ENCODE data around the gene ACOXL. TPM values are rescaled to one million over a fixed set of nuclear protein-coding genes. Genes with fewer than 3 reads are reported as not detected.
"Not testable (repeated sequence)": the region's sequence is repeated elsewhere in the genome, so short reads cannot be mapped to it uniquely, and the experiment has no call there.

ACOXL gene
- total RNA-seq, 1 donor: under 0.01 TPM

GRCh38 chr2:110852541-110853263, 120.3 kb downstream of the ACOXL start:
- peak in 2 of 3 donors; percentile 50 to 58 for DNase-seq (ENCODE audit: low read depth in 2 of 3, low spot score in 2 of 3)

GRCh38 chr2:110853516-110853915, 121.1 kb downstream of the ACOXL start:
- DNase-seq (ENCODE audit: low read depth in 2 of 3, low spot score in 2 of 3): peak in 1 of 3 donors; percentile 46

- no peak for DNase-seq (ENCODE audit: low read depth in 2 of 3, low spot score in 2 of 3)
Observed at GRCh38 chr2:110853948-110854347, 121.6 kb downstream of the ACOXL start.

GRCh38 chr2:110854355-110855081, 122.1 kb downstream of the ACOXL start:
- DNase-seq (ENCODE audit: low read depth in 2 of 3, low spot score in 2 of 3): no peak

- not testable (repeated sequence) for DNase-seq (ENCODE audit: low read depth in 2 of 3, low spot score in 2 of 3)
Observed at GRCh38 chr2:110855841-110856240, 123.5 kb downstream of the ACOXL start.

GRCh38 chr2:110858135-110858725, 125.9 kb downstream of the ACOXL start:
- DNase-seq (ENCODE audit: low read depth in 2 of 3, low spot score in 2 of 3): peak in 1 of 3 donors; percentile 53

GRCh38 chr2:110858993-110859701, 126.8 kb downstream of the ACOXL start:
- DNase-seq (ENCODE audit: low read depth in 2 of 3, low spot score in 2 of 3): no peak

GRCh38 chr2:110860630-110861029, 128.3 kb downstream of the ACOXL start:
- no peak for DNase-seq (ENCODE audit: low read depth in 2 of 3, low spot score in 2 of 3)

- no peak for DNase-seq (ENCODE audit: low read depth in 2 of 3, low spot score in 2 of 3)
Observed at GRCh38 chr2:110861616-110862260, 129.4 kb downstream of the ACOXL start.

- DNase-seq (ENCODE audit: low read depth in 2 of 3, low spot score in 2 of 3): no peak
Observed at GRCh38 chr2:110863726-110864125, 131.4 kb downstream of the ACOXL start.

GRCh38 chr2:110864176-110864575, 131.8 kb downstream of the ACOXL start:
- DNase-seq (ENCODE audit: low read depth in 2 of 3, low spot score in 2 of 3): no peak

GRCh38 chr2:110864731-110865130, 132.4 kb downstream of the ACOXL start:
- DNase-seq (ENCODE audit: low read depth in 2 of 3, low spot score in 2 of 3): no peak

GRCh38 chr2:110865188-110865587, 132.8 kb downstream of the ACOXL start:
- DNase-seq (ENCODE audit: low read depth in 2 of 3, low spot score in 2 of 3): no peak

- no peak for DNase-seq (ENCODE audit: low read depth in 2 of 3, low spot score in 2 of 3)
Observed at GRCh38 chr2:110866045-110866444, 133.7 kb downstream of the ACOXL start.

GRCh38 chr2:110866466-110866865, 134.1 kb downstream of the ACOXL start:
- no peak for DNase-seq (ENCODE audit: low read depth in 2 of 3, low spot score in 2 of 3)

- DNase-seq (ENCODE audit: low read depth in 2 of 3, low spot score in 2 of 3): no peak
Observed at GRCh38 chr2:110867078-110867477, 134.7 kb downstream of the ACOXL start.

- DNase-seq (ENCODE audit: low read depth in 2 of 3, low spot score in 2 of 3): no peak
Observed at GRCh38 chr2:110868971-110869370, 136.6 kb downstream of the ACOXL start.

- no peak for DNase-seq (ENCODE audit: low read depth in 2 of 3, low spot score in 2 of 3)
Observed at GRCh38 chr2:110869472-110870446, 137.4 kb downstream of the ACOXL start.

GRCh38 chr2:110870545-110870944, 138.2 kb downstream of the ACOXL start:
- no peak for DNase-seq (ENCODE audit: low read depth in 2 of 3, low spot score in 2 of 3)
